Measurements from ENCODE around the gene NCOA4. TPM values are rescaled to one million over a fixed set of nuclear protein-coding genes. Genes with fewer than 3 reads are reported as not detected.

NCOA4 gene
- polyA plus RNA-seq, 1 experiment: 108 TPM

- POLR2A ChIA-PET: no interaction called here
Measured at GRCh38 chr10:46042527-46042926, 12.1 kb upstream of the NCOA4 start.

DNA sequence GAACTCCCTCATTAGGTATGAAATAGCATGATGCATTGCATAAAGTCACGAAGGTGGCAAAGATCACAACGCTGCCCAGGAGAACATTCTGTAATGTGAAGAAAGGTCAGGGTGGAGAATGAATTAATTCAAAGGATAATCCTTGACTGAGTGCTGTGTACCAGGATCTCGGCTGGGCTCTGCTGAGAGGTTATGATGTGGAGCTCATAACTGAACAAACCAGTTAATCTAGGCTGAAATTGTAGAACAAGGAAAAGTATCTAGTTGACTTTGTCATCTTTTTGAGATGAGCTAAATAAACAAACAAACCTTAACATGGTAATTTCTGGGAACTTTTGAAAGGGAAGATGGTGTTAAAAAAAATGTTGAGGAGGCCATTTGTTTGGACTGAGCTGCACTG lies 9.6 kb upstream of the NCOA4 start:
- no peak for TF ChIP-seq CTCF (IDR thresholded peaks at IDR 0.05; ENCODE audit: insufficient read depth, low read depth, low read length)
- H3K36me3 ChIP-seq (ENCODE audit: control insufficient read depth, insufficient read depth, low read length): no peaks in the 10 kb centered on the region
- POLR2A ChIA-PET: no interaction called here
- CTCF ChIA-PET: interaction anchor here (0.9 to 3.0 kb wide), 2 partner anchors 12 to 790 kb away, joined by 4 to 11 read pairs; no protein-coding TSS in a partner anchor
- H3K27me3 ChIP-seq (ENCODE audit: control insufficient read depth, insufficient read depth, low read length): 0 out of 2 replicates have a peak, but pooled peaks cover 3% of the 10 kb centered on the region
- H3K4me3 ChIP-seq (ENCODE audit: low read depth, low read length): no peak overlapping the region
- no peak for DNase-seq (ENCODE audit: low read depth)

More at GRCh38 chr10:46042527-46042926, 12.1 kb upstream of the NCOA4 start:
- TF ChIP-seq CTCF (IDR thresholded peaks at IDR 0.05; ENCODE audit: insufficient read depth, low read depth, low read length): no peak
- no peak for DNase-seq (ENCODE audit: low read depth)
- H3K4me3 ChIP-seq (ENCODE audit: low read depth, low read length): no peak overlapping the region
- H3K36me3 ChIP-seq (ENCODE audit: control insufficient read depth, insufficient read depth, low read length): no peaks in the 10 kb centered on the region
- 0 out of 2 replicates have a peak, but pooled peaks cover 1% of the 10 kb centered on the region for H3K27me3 ChIP-seq (ENCODE audit: control insufficient read depth, insufficient read depth, low read length)
- CTCF ChIA-PET: no interaction called here

DNA sequence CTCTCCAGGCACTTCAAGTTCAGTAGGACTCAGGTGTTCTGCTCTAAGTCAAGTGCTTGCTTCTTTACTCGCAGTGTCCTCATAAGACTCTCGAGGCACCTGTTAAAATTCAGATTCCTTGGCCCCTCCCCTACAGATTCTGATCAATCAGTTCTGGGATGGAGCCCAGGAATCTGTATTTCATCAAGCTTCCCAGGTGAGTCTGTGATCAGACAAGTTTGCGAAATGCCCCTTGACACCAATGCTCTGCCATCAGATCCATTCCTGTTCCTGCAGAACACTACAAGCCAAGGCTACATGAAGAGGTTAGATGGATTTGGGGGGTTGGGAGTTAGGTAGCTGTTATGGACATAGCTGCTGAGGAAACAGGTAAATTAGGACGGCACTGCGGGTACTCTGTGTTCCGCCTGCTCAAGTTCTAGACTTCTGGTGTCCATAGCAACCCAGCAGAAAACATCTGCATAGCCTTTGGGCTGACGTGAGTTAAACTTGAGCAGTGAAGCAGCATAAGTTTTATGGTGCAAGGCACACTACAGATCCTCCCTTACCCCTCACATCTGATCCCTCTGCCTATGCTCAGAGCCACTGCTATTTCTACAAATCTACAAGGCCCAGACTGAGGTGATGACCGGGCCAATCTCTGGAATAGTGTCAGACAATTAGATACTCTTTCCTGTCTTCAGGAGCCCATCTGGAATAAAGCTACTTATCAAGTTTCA lies 6.8 kb upstream of the NCOA4 start:
- POLR2A ChIA-PET: no interaction called here
- TF ChIP-seq CTCF (IDR thresholded peaks at IDR 0.05; ENCODE audit: insufficient read depth, low read depth, low read length): no peak

GRCh38 chr10:46035923-46036849 lies 5.8 kb upstream of the NCOA4 start:
- Histone ChIP-seq H3K27me3 (ENCODE audit: control insufficient read depth, insufficient read depth, low read length) (0 out of 2 replicates have a peak, but pooled peaks cover 3% of the 10 kb centered on the region), H3K36me3 (ENCODE audit: control insufficient read depth, insufficient read depth, low read length) (no peaks in the 10 kb centered on the region), H3K4me3 (ENCODE audit: low read depth, low read length) (no peak overlapping the region)
- CTCF ChIA-PET: no interaction called here
- TF ChIP-seq CTCF (IDR thresholded peaks at IDR 0.05; ENCODE audit: insufficient read depth, low read depth, low read length): no peak
- DNase-seq (ENCODE audit: low read depth): no peak
- POLR2A ChIA-PET: no interaction called here

More for the DNA sequence above, 6.8 kb upstream of the NCOA4 start:
- H3K4me3 ChIP-seq (ENCODE audit: low read depth, low read length): no peak overlapping the region
- no peak for DNase-seq (ENCODE audit: low read depth)
- H3K36me3 ChIP-seq (ENCODE audit: control insufficient read depth, insufficient read depth, low read length): no peaks in the 10 kb centered on the region
- 0 out of 2 replicates have a peak, but pooled peaks cover 3% of the 10 kb centered on the region for H3K27me3 ChIP-seq (ENCODE audit: control insufficient read depth, insufficient read depth, low read length)
- CTCF ChIA-PET: no interaction called here

DNA sequence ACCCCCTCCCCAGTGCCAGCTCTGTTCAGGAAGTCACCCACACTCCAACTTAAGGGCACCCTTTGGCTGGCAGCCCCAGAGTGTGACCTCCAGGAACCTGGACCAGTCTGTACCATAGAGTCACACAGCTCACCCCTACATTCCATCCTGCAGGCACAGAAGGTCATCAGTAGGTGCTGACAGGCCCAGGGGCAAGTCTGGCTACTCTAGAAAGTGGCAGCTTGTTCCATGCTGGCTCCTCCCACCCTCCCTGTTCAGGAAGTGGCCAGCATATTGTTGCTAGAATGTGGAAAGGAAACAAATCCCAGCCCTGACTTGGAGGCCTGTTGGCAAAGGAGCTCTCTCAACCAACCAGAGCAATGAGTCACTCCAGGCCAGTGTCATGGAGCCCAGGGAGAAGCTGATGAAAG lies 3.2 kb upstream of the NCOA4 start:
- DNase-seq (ENCODE audit: low read depth): no peak
- Histone ChIP-seq H3K36me3 (ENCODE audit: control insufficient read depth, insufficient read depth, low read length) (no peaks in the 10 kb centered on the region), H3K4me3 (ENCODE audit: low read depth, low read length) (no peak overlapping the region), H3K27me3 (ENCODE audit: control insufficient read depth, insufficient read depth, low read length) (0 out of 2 replicates have a peak, but pooled peaks cover 1% of the 10 kb centered on the region)
- ChIA-PET CTCF (interaction anchor here (0.7 to 0.8 kb wide), 2 partner anchors 12 to 18 kb away, joined by 3 read pairs; partner anchors contain the start of gene MSMB), POLR2A (no interaction called here)
- TF ChIP-seq CTCF (IDR thresholded peaks at IDR 0.05; ENCODE audit: insufficient read depth, low read depth, low read length): no peak

Data from BJ (cell line).